Coronary artery (tissue), 2 donors: ENCODE results near the gene SDCCAG8.

Experiments used
- DNase-seq: peaks from one replicate; pipeline ENCODE4 v3.0.0-alpha.2; 2017; ENCODE audit warnings: low spot score
- H3K27ac ChIP-seq, 2 donors: fragments of 200-600 bp; sonication (generic); one replicate each; pipeline ENCODE4 v1.5.1; 2016 to 2019
- H3K4me3 ChIP-seq: fragments of 200-600 bp; sonication (generic); 2 replicates; pipeline ENCODE4 v1.5.1; 2016; ENCODE audit warnings: mild to moderate bottlenecking, moderate library complexity
- TF ChIP-seq, protein P1 (sequence below): fragments of 200-600 bp; sonication (generic); IDR thresholded peaks from one replicate; pipeline ENCODE4 v1.5.1; 2019; ENCODE audit warnings: antibody characterized with exemption

Gene SDCCAG8

DNA sequence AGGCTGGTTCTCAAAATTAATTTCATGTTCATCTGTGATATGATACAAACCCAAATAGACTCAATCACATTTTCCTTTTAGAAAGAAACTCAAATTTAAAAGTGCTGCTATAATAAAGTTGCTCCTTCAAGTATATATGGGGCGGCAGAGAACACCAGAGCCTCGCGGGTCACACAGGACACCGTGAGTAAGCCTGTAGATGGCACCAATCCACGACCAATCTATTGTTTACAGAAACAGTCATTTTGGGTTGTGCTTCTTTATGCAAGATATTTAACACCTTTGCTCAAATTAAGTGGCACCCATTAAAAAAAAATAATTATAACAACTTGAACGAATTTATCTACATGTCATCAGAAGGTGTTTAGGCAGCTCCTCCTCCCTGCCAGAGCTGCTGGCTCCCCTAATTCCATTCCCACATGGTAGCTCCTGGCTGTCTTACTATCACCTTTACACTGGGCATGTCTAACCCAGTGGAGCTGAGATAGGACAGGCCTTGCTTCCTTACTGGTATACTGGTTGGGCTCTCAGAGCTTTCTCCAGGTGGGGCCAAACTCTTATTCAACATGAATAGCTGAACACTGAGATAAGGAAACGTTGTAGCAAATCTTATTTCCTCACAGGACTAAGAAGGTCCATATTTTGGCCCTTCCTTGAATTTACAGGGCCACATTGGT lies 287.0 kb downstream of the SDCCAG8 start:
- no peak overlapping the region for H3K27ac ChIP-seq
- TF ChIP-seq, protein P1, sequence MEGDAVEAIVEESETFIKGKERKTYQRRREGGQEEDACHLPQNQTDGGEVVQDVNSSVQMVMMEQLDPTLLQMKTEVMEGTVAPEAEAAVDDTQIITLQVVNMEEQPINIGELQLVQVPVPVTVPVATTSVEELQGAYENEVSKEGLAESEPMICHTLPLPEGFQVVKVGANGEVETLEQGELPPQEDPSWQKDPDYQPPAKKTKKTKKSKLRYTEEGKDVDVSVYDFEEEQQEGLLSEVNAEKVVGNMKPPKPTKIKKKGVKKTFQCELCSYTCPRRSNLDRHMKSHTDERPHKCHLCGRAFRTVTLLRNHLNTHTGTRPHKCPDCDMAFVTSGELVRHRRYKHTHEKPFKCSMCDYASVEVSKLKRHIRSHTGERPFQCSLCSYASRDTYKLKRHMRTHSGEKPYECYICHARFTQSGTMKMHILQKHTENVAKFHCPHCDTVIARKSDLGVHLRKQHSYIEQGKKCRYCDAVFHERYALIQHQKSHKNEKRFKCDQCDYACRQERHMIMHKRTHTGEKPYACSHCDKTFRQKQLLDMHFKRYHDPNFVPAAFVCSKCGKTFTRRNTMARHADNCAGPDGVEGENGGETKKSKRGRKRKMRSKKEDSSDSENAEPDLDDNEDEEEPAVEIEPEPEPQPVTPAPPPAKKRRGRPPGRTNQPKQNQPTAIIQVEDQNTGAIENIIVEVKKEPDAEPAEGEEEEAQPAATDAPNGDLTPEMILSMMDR, result no peak
- no peak overlapping the region for H3K4me3 ChIP-seq
- no peak for DNase-seq

DNA sequence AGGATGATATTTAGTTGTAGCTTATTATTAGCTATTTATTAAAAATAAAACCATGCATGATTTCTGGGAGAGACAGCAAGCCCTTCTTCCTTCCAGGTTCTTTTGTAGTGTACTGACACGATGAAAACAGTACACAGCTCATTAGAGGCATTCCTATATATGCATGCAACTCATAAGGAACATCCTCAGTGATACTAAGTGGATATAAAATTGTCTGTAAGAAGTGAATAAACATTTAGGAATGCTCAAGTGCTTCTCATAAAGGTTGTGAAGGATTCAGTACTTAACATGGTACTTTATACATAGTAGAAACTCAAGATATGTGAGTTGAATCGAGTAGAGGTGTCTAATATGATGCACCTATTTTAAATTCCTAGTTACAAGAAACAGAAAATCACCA lies 287.7 kb downstream of the SDCCAG8 start:
- TF ChIP-seq, protein P1, result no peak
- no peak overlapping the region for H3K4me3 ChIP-seq
- DNase-seq, result no peak
- H3K27ac ChIP-seq, result no peak overlapping the region

DNA sequence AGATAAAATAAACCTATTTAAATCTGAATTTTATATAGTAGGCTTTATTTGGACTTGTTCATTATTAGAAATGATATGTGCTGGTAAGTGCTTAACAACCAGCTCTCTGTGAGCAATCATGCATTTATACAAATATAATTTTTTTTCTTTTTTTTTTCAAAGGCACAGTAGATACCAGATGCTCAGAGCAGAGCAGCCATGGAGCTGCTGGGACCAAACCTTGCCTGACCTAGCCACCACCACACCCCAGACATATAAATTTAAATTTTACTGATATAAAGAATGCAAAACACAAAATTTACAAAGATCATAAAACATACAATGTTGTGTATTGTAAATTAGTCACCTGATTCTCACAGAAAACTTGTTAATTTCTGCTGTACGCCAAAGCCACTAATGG lies 290.6 kb downstream of the SDCCAG8 start:
- TF ChIP-seq, protein P1, result no peak
- H3K27ac ChIP-seq, result no peak overlapping the region
- no peak overlapping the region for H3K4me3 ChIP-seq
- DNase-seq, result no peak

DNA sequence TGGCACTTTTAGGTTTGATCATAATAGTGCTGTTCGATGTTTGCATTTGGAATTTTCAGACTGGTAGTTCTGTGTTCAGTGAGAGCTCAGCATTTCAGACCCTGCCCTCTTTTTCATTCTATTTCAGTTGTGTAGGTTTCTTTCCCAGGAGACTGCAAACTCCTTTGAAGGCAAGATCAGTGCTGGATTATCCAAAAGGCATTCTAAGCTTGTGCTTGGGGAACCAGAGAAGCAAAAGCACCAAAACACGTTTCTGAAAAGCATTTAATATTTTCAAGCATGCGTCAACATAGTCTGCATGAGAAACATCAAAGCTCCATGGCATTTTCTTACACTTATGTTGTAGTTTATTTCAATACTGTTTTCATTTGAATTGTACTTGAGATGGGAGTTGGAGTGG lies 292.1 kb downstream of the SDCCAG8 start:
- no peak for DNase-seq
- TF ChIP-seq, protein P1, result no peak
- H3K4me3 ChIP-seq, result no peak overlapping the region
- no peak overlapping the region for H3K27ac ChIP-seq

DNA sequence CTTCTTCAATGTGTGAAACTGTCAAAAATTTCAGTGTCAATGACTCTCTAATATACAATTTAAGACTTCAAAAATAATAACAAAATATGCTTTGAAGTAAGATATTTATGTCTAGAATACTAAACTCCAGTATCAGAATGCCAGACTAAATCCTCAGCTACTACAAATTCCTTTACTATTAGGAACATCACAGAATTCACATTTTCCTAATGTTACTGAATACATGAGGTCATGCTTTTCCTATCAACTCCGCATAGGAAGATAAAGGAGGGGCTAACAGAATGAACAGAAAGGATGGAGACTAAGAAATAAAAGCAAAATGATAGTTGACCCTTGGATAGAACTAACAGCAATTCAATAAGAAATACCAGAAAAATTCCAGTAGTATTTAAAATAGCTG lies 292.7 kb downstream of the SDCCAG8 start:
- H3K27ac ChIP-seq, result no peak overlapping the region
- TF ChIP-seq, protein P1, result no peak
- no peak for DNase-seq
- no peak overlapping the region for H3K4me3 ChIP-seq

DNA sequence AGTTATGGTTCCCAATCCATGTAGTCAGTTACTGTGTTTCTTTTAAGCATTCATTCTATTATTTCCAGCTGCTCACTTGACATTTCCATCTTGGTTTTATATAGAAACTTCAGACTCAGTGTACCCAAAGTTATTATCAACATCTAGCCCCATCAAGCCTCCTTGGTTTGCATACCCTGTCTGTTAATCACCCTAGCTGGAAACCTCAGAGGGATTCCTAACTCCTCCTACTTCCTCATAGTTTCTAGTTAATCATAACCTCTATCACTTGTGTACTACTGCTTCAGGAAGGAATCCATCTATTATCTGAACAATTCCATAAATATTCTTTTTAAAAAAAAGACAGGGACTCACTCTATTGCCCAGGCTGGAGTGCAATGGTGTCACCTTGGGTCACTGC lies 293.3 kb downstream of the SDCCAG8 start:
- no peak overlapping the region for H3K4me3 ChIP-seq
- no peak overlapping the region for H3K27ac ChIP-seq
- TF ChIP-seq, protein P1, result no peak
- no peak for DNase-seq
